ENCODE data around the gene NUBPL. TPM values are rescaled to one million over a fixed set of nuclear protein-coding genes. Genes with fewer than 3 reads are reported as not detected.
"Not testable (repeated sequence)": the region's sequence is repeated elsewhere in the genome, so short reads cannot be mapped to it uniquely, and the experiment has no call there.

Gene NUBPL
- total RNA-seq, 1 donor = 12.1 TPM

DNA sequence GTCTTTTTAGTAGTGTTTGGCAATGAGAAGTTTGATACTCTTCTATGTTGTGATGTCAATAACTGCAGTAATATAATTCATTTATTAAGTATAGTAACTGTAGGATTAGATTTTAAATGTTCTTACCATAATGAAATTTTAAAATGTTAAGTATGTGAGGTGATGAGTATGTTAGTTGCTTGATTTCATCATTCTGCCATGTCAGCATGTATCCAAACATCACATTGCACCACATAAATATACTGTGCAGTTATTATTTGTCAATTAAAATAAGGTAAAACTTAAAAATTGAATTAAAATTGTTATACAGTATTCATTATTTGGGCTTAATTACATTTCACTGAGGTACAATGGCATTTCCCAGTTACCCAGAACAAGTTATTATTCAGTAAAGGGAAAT is 138.6 kb downstream of the NUBPL start:
- TF ChIP-seq, protein P1, sequence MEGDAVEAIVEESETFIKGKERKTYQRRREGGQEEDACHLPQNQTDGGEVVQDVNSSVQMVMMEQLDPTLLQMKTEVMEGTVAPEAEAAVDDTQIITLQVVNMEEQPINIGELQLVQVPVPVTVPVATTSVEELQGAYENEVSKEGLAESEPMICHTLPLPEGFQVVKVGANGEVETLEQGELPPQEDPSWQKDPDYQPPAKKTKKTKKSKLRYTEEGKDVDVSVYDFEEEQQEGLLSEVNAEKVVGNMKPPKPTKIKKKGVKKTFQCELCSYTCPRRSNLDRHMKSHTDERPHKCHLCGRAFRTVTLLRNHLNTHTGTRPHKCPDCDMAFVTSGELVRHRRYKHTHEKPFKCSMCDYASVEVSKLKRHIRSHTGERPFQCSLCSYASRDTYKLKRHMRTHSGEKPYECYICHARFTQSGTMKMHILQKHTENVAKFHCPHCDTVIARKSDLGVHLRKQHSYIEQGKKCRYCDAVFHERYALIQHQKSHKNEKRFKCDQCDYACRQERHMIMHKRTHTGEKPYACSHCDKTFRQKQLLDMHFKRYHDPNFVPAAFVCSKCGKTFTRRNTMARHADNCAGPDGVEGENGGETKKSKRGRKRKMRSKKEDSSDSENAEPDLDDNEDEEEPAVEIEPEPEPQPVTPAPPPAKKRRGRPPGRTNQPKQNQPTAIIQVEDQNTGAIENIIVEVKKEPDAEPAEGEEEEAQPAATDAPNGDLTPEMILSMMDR (IDR thresholded peaks at IDR 0.05; ENCODE audit: insufficient read depth, low read depth, low read length) = no peak
- H3K4me3 ChIP-seq (ENCODE audit: low read depth, low read length) = no peak overlapping the region
- DNase-seq (ENCODE audit: low read depth) = no peak

DNA sequence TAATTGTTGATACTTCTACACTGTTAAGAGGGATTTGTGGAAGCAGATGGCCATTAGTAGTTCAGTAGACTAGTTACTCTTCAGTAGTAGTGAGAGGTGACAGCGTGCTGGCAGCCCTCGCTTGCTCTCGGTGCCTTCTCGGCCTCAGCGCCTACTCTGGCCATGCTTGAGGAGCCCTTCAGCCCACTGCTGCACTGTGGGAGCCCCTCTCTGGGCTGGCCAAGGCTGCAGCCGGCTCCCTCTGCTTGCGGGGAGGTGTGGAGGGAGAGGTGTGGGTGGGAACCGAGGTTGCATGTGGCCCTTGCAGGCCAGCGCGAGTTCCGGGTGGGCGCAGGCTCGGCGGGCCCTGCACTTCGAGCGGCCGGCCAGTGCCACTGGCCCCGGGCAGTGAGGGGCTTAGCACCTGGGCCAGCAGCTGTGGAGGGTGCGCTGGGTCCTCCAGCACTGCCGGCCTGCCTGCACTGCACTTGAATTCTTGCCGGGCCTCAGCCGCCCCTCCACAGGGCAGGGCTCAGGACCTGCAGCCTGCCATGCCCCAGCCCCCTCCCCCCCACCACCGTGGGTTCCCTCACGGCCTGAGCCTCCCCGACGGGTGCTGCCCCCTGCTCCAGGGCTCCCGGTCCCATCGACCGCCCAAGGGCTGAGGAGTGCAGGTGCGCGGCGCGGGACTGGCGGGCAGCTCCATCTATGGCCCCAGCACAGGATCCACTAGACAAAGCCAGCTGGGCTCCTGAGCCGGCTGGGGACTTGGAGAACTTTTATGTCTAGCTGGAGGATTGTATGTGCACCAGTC is 139.3 kb downstream of the NUBPL start:
- DNase-seq (ENCODE audit: low read depth) = no peak
- TF ChIP-seq, protein P1 (IDR thresholded peaks at IDR 0.05; ENCODE audit: insufficient read depth, low read depth, low read length) = no peak
- H3K4me3 ChIP-seq (ENCODE audit: low read depth, low read length) = no peak overlapping the region

DNA sequence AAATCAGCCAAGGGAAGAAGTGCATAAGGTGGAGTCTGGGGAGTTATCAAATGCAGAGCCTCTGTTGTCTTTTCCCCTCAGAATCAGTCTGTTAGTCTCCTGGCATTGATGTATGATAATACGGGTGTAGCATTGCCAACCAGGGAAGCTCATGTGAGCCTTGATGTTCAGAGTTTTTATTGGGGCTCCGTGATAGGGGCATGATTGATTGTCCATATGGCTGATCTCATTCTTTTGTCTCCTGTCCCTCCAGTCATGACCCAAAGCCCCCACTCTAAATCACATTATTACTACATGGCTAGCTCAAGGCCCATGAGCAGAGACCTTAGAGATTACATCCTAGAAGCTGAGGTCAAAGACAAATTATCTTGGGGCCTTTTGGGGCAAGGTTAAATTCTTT is 140.9 kb downstream of the NUBPL start:
- TF ChIP-seq, protein P1 (IDR thresholded peaks at IDR 0.05; ENCODE audit: insufficient read depth, low read depth, low read length) = no peak
- DNase-seq (ENCODE audit: low read depth) = no peak
- H3K4me3 ChIP-seq (ENCODE audit: low read depth, low read length) = no peak overlapping the region

DNA sequence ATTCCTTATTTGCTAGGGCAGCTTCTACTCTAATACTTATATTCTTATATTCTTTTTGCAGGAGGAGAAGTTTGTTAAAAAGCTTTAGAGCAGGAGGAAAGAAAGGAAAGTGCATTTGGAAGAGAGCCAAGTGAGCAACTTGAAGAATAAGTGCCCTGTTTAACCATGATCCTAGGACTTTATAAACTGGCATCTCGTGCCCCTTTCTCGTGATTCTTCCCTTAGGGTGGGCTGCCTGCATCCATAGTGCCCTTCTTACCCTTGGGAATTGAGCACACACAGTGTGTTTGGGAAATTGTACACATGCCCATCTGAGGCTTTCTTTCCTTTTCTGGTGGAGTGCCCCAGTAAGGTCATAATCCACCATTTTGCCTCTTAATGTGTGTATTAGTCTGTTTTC is 141.9 kb downstream of the NUBPL start:
- H3K4me3 ChIP-seq (ENCODE audit: low read depth, low read length) = no peak overlapping the region
- DNase-seq (ENCODE audit: low read depth) = no peak
- TF ChIP-seq, protein P1 (IDR thresholded peaks at IDR 0.05; ENCODE audit: insufficient read depth, low read depth, low read length) = no peak

DNA sequence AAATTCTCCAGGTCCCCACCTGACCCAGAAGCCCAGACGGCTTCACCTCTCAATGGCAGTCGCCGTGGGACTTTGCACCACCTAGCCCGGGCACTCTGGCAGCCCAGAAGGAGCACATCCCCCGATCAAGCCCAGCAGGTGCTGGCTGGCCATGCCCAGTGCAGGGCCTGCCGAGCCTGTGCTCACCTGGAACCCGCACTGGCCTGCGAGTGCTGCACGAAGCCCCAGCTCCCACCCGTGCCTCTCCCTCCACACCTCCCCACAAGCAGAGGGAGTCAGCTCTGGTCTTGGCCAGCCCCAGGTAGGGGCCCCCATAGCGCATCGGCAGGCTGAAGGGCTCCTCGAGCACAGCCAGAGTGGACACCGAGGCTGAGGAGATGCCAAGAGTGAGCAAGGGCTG is 144.5 kb downstream of the NUBPL start:
- DNase-seq (ENCODE audit: low read depth) = no peak
- H3K4me3 ChIP-seq (ENCODE audit: low read depth, low read length) = no peak overlapping the region
- TF ChIP-seq, protein P1 (IDR thresholded peaks at IDR 0.05; ENCODE audit: insufficient read depth, low read depth, low read length) = no peak

DNA sequence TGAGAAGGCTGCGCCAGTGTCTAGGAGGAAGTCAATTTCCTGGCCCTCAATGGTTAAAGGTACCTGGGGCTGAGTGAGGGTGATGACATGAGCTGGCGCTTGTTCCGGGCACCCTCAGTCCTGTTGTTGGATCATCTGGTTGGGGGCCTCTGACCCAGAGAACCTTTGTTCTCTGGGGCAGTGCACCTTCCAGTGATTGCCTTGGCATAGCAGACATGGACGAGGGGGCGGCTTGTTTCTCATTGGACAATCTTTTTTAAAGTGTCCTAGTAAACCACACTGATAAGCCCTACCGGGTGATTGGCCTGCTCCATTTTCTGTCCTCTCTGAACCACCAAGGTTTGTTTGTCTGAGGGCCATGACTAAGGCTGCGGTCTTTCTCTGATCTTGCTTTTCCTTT is 147.5 kb downstream of the NUBPL start:
- DNase-seq (ENCODE audit: low read depth); H3K4me3 ChIP-seq (ENCODE audit: low read depth, low read length): not testable (repeated sequence)

DNA sequence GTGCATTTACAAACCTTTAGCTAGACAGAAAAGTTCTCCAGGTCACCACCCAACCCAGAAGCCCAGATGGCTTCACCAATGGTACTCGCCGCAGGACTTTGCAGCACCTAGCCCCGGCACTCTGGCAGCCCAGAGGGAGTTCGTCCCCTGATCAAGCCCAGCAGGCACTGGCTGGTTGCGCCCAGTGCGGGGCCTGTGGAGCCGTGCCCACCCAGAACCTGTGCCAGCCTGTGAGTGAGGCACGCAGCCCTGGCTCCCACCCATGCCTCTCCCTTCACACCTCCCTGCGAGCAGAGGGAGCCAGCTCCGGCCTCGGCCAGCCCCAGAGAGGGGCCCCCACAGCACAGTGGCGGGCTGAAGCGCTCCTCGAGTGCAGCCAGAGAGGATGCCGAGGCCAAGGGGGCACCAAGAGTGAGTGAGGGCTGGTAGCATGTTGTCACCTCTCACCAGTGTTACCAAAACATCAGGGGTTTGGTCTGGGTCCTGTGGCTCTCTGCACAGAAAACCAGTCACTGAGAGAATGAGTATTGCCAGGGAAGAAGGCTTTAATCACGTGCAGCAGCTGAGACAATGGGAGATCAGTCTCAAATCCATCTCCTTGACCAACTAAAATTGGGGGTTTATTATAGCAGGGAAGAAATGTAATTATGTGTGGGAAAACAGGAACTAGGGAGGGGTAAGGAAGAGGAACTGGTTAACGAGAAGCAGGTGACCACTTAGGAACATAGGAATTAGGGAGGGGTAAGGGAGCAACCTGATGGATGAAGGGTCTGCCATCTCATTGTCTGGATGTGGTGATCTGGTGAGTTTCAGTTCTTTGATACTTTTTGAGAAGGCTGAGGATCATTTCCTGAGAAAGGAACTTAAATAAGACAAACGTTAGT is 151.3 kb downstream of the NUBPL start:
- no peak for DNase-seq (ENCODE audit: low read depth)
- no peak overlapping the region for H3K4me3 ChIP-seq (ENCODE audit: low read depth, low read length)
- TF ChIP-seq, protein P1 (IDR thresholded peaks at IDR 0.05; ENCODE audit: insufficient read depth, low read depth, low read length) = no peak

Data from fibroblast of villous mesenchyme (primary cell).